GM21423 (cell line): ENCODE data around the gene TLE1.

Experiments
- ATAC-seq: cut with Tn5 transposase; IDR thresholded peaks from one replicate; pipeline ENCODE4 v1.9.1; 2021; ENCODE audit warnings: mild to moderate bottlenecking, moderate library complexity; ENCODE audit not compliant: unreplicated experiment

The TLE1 gene

GRCh38 chr9:81584099-81584498 is 105.2 kb downstream of the TLE1 start:
- no peak for ATAC-seq

DNA sequence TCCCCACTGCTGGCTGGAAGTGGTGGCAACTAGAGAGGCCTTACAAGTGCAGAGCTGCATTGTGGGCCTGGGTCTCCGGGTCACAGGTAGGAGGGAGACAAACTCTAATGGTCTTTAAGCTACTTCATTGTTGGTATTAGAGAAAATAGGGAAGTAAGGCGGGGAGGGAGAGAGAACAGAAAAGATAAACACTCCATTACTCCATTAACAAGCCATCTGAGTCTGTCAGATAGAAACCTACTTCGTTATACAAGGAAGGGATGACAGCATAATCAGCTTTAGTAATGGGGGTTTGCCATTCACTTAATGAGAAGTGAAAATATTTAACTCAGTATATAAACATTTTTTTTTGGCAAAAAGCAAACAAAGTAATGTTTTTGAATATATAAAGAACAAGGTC is 107.4 kb downstream of the TLE1 start:
- ATAC-seq = no peak

- ATAC-seq = no peak
Observed at GRCh38 chr9:81579381-81579780, 110.0 kb downstream of the TLE1 start.

GRCh38 chr9:81578606-81579005 is 110.7 kb downstream of the TLE1 start:
- no peak for ATAC-seq

GRCh38 chr9:81575956-81576355 is 113.4 kb downstream of the TLE1 start:
- no peak for ATAC-seq

DNA sequence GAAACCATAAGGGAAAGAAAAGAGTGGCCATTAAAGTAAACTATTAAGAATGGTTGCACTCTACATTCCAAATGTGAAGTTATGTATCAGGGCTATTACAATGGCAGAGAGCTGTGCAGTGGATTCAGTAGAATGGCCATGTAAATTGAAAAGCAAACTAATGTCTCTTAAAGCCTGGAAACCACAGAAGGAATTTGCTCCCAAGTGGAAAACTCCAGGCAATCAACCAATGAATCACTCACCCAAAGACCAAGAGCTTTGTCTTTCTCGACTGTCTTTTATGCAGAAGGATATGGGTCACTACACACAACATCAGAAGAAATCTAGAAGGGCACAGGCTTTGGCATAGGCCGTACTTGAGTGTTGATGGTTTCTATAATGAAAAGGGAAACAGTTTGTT is 114.9 kb downstream of the TLE1 start:
- no peak for ATAC-seq

GRCh38 chr9:81573415-81574321 is 115.7 kb downstream of the TLE1 start:
- ATAC-seq = no peak

GRCh38 chr9:81570083-81570482 is 119.3 kb downstream of the TLE1 start:
- ATAC-seq = no peak

GRCh38 chr9:81566074-81566698 is 123.2 kb downstream of the TLE1 start:
- ATAC-seq = no peak

DNA sequence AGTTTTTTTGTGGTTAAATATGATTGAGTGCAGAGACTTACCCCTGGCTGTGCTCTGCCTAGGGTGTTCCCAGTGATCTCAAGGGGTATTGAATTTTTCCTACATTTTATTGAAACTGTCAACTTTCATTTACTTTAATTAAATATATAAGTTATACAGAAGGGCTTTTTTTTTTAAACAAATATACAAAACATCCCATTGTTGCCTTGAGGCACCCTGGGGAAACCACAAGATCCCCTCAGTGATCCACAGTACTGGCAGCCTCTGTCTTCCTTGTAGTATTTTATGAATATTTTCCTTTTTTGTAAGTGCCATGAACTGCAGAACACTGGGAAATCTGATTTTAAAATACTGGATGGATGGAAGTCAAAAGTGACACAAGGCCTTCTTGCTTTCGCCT is 123.7 kb downstream of the TLE1 start:
- ATAC-seq = no peak

- ATAC-seq = no peak
Observed at GRCh38 chr9:81565144-81565543, 124.2 kb downstream of the TLE1 start.

GRCh38 chr9:81564632-81565031 is 124.7 kb downstream of the TLE1 start:
- no peak for ATAC-seq

DNA sequence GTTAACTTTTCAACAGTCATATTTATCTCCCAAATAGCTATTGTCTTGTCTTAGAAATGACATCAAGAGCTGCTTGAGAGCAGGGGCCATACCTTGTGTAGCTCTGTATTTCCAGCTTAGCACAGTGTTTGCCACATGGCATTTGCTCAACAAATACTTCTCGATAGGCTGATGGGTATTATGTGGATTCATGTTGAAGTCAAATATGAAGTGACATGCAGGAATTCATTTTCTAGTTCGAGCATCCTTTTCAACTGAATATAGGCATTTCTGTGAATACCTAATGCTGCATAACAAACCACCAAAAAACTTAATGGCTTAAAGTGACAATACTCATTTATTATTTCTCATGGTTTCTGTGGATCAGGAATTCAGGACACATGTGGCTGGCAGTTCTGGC is 125.6 kb downstream of the TLE1 start:
- ATAC-seq = no peak

DNA sequence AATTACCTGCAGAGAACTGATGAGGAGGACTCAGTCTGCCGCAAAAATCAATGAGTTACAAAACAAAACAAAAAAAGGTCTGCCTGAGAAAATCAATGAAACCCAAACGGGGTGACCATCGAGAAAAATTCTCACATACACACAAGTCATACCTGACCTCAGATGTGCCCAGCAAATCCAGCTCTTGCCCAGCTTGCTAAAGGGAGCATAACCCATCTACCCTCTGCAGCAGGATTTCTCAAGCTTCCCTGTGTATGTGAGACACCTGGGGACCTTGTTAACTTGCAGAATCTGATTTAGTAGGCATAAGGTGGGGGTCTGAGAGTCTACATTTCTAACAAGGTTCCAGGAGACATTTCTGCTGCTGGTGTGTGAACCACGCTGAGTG is 126.3 kb downstream of the TLE1 start:
- no peak for ATAC-seq

DNA sequence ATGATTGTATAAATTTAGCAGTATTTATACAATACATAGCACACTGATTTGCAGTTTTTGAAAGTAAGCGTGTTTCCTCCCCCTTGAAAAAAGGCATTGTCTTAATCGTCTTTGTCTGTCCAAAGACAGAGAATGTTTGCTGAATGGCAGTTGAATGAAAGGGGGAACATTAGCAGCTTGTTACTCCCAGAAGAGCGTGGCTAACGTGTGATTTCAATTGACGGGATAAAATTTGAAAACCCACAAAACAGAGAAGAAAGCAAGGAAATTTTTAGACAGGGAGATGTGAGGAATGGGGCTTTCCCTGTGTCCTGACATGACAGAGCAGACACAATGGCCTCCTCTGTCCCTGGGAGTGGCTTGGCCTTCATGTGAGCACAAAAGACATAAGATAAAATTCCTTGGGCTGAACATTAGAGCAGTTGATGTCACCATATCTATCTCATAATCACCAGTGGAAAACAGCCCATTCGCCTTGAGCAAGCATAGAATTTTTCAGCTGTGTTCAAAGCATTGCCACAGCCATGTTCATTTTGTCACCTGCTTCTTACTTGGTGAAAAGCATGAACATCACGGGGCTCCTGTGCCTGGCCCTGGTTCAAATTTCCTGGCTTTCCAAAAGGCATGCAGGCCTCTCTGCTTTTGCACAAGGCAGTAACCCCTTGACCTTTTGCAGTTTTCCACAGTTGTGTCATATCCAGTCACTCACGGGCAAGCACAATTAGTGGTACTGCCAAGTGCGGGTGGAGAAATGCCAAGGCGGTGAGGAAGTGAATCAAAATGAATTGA is 126.9 kb downstream of the TLE1 start:
- no peak for ATAC-seq

- no peak for ATAC-seq
Observed at GRCh38 chr9:81560851-81561732, 128.3 kb downstream of the TLE1 start.

DNA sequence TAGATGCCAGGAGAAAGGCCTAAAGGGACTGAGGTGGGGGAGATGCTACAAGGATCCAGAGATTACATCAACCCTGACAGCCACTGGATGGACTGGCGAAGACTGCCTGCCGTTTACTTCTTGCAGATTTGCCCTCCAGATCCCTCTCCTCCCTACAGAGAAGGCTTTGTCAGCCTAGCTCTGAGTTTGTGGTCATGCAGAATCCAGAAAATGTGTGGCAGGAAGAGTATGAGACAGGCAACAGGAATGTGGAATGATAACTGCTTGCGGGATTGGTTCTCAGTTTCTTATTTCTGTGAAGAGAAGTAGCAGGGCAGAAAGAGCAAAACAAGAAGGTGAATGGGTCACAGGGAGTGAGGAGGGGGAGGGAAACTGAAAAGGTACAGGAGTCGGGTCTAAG is 129.6 kb downstream of the TLE1 start:
- ATAC-seq = no peak

- ATAC-seq = no peak
Observed at GRCh38 chr9:81559197-81559596, 130.2 kb downstream of the TLE1 start.

GRCh38 chr9:81558091-81558830 is 131.1 kb downstream of the TLE1 start:
- ATAC-seq = no peak
